SH-SY5Y (cell line): Measurements from ENCODE around the gene ACP4.

Experiments
- GATA2 ChIP-seq: IDR thresholded peaks from 2 replicates; pipeline ENCODE4 v1.6.1; 2011; ENCODE audit warnings: mild to moderate bottlenecking, low read depth, low read length
- GATA3 ChIP-seq: IDR thresholded peaks from 2 replicates; pipeline ENCODE4 v1.6.1; 2011; ENCODE audit warnings: low read depth, mild to moderate bottlenecking, low read length, moderate library complexity

Gene ACP4

DNA sequence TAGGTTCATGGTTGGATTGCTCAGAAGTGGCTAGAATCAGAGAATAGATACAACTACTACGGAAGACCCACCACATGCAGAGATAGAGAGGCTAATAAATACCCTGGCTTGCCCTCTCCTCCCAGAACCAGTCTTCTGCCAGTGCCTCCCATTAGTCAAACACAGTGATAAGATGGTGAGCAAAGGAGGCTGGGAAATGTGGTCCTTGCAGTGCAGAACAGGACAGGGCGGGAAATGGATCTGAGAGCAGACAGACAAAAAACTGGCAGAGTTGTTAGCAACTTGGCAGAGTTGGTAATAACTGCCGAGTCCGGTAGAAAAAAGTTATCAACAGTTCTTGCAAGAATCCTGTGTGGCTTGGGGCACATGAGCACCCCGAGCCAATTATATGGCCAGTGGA is 24.7 kb downstream of the ACP4 start:
- no peak for TF ChIP-seq GATA3
- TF ChIP-seq GATA2: no peak

- TF ChIP-seq GATA3 (no peak), GATA2 (no peak)
These were observed 25.2 kb downstream of the ACP4 start for GRCh38 chr19:50815439-50815838.

GRCh38 chr19:50817941-50818858 is 28.0 kb downstream of the ACP4 start:
- TF ChIP-seq GATA2: no peak
- TF ChIP-seq GATA3: no peak

DNA sequence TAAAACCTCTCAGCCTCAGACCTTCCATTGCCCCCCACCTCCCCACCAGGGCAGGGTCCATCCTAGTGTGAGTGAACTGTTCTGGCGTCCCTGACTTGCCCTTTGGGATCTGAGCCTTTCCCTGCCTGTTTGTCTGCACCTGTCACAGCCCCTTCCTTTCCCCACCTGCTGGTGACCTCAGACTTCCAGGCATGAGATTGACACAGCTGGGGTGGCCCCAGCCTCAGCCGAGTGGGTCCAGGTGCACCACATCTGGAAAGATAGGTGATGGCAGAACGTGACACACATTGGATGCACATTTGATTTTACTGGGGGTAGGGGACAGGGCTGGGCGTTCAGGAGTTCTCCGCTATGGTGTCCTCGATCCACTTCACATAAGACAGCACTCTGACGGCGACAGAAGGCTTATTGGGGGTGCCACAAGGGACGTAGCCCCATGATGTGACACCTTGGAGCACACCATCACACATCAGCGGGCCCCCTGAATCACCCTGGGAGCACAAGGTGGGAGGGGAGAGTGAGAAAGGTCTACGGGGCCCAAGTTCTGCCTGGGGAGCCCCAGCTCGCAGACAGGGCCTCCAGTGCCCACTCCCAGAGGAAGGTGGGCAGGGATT is 28.8 kb downstream of the ACP4 start:
- TF ChIP-seq GATA2 (no peak), GATA3 (no peak)

DNA sequence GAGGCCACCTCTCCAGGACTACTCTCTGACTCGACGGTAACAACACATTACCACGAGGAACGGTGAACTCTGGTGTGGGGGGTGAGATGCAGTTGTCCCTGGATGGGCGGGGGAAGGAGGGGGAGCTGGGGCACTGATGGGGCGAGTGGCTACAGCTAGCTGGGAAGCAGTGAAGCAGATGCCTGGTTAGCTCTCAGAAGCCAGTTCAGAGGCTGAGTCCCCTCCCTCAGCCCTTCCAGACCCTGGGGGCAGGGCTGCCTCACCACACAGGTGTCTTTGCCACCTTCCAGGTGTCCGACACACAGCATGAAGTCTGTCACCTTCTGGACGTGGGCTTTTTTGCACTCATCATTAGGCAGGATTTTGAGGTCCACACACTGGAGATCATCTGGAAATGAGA is 29.4 kb downstream of the ACP4 start:
- no peak for TF ChIP-seq GATA2
- TF ChIP-seq GATA3: no peak

DNA sequence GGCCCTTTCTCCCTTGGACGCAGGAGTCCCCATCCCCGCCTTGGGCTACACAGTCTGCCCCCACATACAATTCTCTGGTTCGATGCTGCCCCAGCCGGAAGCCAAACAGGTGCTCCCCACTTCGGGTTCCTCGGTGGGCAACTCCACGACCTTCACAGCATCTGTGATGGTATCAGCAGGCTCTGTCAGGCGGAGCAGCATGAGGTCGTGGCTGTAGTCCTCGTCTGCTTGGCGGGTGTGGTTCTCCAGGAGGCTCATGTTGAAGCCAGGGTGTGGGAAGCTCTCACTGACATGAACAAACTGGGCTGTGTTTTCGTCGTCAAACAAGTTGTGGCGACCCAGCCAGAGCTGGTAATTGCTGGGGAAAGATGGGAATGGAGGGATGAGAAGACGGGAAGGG is 29.9 kb downstream of the ACP4 start:
- no peak for TF ChIP-seq GATA3
- no peak for TF ChIP-seq GATA2

DNA sequence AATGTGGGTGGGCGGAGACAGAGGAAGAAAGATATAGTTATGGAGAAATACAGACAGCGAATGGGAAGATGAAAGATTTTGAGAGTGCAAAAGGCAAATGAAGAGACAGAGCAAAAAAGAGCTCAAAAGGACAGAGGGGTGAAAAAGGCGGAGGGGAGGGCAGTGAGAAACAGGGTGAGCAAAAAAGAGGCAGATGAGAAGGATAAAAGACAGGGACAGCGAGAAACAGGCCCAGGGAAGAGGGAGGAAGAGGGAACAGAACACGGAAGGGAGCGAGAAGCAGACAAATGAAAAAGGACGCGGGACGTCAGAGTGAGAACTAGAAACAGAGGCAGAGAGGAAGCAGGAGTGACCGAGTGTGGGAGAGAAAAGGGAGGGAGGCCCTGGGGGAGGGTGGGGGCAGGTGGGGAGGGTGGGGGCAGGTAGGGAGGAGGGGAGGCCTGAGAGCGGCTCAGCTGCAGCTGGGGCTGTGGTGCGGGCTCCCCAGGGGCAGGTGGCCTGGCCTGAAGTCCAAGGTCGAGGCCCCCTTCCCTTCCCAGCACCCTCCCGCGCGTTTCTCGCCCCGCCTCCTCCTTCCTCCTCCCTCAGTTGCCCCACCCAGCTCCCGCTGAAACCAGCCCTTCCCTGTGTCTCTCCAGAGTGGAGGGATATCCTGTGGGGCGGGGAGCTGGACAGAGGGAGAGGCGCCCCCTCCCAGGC is 30.5 kb downstream of the ACP4 start:
- TF ChIP-seq GATA2: no peak
- no peak for TF ChIP-seq GATA3

DNA sequence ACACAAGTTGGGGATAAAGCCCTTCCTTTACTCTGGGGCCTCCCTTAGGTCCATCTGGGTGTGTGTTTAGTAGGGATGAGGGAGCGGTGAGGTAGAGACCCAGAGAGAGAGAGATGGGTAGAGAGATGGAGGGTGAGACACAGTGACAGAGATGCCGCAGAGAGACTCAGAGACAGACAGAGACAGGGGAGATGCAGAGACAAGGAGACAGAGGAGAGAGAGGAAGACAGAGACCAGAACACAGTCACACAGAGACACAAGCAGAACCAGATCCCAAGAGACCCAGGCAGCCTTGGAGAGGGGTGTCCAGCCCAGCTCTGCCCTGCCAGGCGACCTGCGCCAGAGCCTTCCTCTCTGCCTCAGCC is 31.0 kb downstream of the ACP4 start:
- TF ChIP-seq GATA3 (no peak), GATA2 (no peak)

DNA sequence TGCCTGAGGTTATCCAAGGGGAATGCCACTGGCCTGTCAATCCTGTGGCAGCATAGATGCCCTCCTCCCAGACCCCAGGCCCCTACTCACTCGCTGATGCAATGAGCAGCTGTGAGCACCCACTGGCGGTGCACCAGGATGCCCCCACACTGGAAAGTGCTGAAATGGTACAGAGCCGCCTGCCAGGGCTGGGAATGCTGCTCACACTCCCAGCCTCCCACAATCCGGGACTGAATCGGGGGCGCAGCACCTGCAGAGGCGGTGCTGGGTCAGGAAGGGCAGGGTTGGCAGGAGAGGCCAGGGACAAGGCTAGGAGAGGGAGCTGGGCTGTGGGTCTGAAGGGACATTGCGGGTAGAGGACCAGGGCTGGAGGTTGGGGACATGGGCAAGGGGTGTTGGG is 31.4 kb downstream of the ACP4 start:
- TF ChIP-seq GATA3: no peak
- TF ChIP-seq GATA2: no peak

DNA sequence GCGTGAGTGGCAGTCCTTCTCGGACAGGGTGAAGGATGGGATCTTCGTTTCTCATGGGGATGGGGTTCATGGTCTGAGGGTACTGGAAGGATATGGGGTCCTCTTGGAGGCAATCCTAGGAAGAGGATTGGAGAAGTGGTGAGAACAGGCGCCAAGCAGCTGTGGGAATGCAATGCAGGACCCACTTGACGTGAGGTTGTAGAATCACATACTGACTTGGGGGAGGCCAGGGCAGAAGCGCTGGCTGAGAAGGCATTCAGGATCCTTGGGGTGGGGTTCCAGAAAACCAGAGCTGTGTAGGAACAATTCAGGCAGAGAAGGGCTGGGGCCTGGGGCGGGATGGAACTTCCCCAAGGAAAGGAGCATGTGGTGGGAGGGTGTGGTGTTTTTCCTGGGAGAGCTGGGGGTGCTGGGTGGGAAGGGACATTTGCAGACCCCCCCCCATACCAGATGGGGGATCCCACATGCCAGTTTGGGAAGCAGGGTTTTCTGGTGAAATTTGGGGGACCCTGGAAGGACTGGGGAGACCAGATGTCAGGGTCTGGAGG is 32.5 kb downstream of the ACP4 start:
- TF ChIP-seq GATA3 (no peak), GATA2 (no peak)

DNA sequence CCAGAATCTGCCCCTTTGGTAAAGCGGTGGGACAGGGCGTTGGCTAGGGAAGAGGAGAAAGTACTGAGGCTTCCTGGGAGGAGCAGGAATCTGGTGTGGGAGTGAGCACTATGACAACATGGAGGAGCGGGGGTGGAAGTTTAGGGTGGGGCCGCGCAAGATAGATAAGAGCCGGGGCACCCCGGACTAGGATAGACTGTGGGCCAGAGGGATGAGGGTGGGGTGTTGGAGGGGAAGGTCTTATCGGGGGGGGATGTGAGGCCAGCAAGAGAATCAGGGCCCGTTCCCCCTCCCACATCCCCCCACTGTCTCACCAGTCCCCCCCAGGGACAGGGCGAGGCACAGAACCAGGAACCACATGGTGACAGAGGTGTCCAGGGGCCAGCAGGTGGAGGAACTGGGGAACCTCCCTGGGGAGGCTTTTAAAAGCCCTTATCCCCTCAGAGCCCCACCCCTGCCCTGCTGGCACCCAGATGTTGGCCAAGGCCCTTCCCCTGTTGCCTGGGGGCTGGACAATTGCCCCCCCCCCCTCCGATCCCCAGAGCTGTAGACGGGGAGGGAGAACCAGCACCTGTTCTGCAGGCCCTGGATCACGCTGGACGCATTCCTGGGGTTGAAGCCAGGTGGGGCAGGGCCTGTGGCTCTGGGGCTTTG is 33.3 kb downstream of the ACP4 start, which contains the start of gene KLK1:
Gene KLK1 (minus strand): TSS at position 399 of the 654 bp plus-strand sequence. CDS start 39 bp downstream, at position 360.
- no peak for TF ChIP-seq GATA3
- no peak for TF ChIP-seq GATA2

- no peak for TF ChIP-seq GATA2
- TF ChIP-seq GATA3: no peak
These were observed 36.5 kb downstream of the ACP4 start for GRCh38 chr19:50826492-50827240.

DNA sequence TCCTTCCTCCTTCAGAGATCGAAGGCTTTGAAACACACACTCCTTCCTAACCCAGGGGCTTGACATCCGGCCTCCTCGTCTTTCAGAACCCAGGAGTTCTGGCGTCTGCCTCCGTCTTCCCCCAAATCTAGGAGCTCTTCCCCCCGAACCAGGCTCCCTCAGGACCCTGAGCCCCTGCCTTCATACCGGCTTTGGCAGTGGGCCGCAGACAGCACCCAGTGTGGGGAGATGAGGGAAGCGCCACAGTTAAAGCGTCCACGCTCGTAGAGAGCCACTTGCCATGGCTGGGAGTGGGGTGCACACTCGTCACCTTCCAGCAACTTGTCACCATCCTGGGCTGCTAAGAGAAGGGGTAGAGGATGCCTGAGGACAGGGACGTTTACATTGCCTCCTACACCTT is 37.3 kb downstream of the ACP4 start:
- TF ChIP-seq GATA3 (no peak), GATA2 (no peak)
